WTC11 (cell line): ENCODE results near the gene DMD.

ENCODE experiments used
- CREM ChIP-seq: sonication (generic); formaldehyde crosslinking; IDR thresholded peaks from 2 replicates; pipeline ENCODE4 v1.8.1; 2022; ENCODE audit warnings: mild to moderate bottlenecking, missing genetic modification reagents, moderate library complexity
- KAT7 ChIP-seq: sonication (generic); formaldehyde crosslinking; IDR thresholded peaks from 2 replicates; pipeline ENCODE4 v1.8.1; 2023; ENCODE audit warnings: missing genetic modification reagents, mild to moderate bottlenecking, borderline replicate concordance
- NFYB ChIP-seq: sonication (generic); formaldehyde crosslinking; conservative IDR thresholded peaks from 2 replicates; pipeline ENCODE4 v1.8.0; 2022; ENCODE audit warnings: low read depth, missing genetic modification reagents
- TF ChIP-seq, protein P1 (sequence below): sonication (generic); formaldehyde crosslinking; IDR thresholded peaks from 2 replicates; pipeline ENCODE4 v1.8.1; 2022; ENCODE audit warnings: missing genetic modification reagents, borderline replicate concordance
- TF ChIP-seq, protein P2 (sequence below): fragments of 200-600 bp; IDR thresholded peaks from 2 replicates; pipeline ENCODE4 v1.8.0; 2022; ENCODE audit warnings: antibody characterized with exemption
- TF ChIP-seq, protein P3 (sequence below): sonication (generic); formaldehyde crosslinking; IDR thresholded peaks from 2 replicates; pipeline ENCODE4 v1.8.1; 2022; ENCODE audit warnings: mild to moderate bottlenecking, missing genetic modification reagents, moderate library complexity, borderline replicate concordance

DNA sequence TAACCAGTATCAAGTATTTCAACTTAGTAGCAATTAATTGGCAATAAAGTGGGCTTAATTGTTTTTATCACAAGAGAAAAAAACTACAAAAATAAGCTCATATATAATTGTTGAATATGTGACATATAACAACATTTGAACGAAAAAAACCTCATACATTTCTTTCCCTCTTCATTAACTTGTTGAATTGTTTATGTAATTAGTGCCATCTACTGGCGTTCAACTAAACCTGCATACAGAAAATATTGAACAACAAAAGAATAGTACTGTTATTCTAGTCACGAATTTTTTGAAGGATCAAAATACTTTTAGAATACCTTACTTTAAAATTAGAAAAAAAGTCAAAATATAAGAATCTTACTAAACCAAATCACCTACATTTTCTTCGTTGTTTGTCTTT is 1553.0 kb downstream of the DMD start:
- TF ChIP-seq, protein P1, sequence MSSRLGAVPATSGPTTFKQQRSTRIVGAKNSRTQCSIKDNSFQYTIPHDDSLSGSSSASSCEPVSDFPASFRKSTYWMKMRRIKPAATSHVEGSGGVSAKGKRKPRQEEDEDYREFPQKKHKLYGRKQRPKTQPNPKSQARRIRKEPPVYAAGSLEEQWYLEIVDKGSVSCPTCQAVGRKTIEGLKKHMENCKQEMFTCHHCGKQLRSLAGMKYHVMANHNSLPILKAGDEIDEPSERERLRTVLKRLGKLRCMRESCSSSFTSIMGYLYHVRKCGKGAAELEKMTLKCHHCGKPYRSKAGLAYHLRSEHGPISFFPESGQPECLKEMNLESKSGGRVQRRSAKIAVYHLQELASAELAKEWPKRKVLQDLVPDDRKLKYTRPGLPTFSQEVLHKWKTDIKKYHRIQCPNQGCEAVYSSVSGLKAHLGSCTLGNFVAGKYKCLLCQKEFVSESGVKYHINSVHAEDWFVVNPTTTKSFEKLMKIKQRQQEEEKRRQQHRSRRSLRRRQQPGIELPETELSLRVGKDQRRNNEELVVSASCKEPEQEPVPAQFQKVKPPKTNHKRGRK (CRISPR knock-in tag): no peak
- TF ChIP-seq, protein P2, sequence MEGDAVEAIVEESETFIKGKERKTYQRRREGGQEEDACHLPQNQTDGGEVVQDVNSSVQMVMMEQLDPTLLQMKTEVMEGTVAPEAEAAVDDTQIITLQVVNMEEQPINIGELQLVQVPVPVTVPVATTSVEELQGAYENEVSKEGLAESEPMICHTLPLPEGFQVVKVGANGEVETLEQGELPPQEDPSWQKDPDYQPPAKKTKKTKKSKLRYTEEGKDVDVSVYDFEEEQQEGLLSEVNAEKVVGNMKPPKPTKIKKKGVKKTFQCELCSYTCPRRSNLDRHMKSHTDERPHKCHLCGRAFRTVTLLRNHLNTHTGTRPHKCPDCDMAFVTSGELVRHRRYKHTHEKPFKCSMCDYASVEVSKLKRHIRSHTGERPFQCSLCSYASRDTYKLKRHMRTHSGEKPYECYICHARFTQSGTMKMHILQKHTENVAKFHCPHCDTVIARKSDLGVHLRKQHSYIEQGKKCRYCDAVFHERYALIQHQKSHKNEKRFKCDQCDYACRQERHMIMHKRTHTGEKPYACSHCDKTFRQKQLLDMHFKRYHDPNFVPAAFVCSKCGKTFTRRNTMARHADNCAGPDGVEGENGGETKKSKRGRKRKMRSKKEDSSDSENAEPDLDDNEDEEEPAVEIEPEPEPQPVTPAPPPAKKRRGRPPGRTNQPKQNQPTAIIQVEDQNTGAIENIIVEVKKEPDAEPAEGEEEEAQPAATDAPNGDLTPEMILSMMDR: no peak
- TF ChIP-seq KAT7 (CRISPR knock-in tag) (no peak), NFYB (CRISPR knock-in tag) (no peak), CREM (CRISPR knock-in tag) (no peak)
- TF ChIP-seq, protein P3, sequence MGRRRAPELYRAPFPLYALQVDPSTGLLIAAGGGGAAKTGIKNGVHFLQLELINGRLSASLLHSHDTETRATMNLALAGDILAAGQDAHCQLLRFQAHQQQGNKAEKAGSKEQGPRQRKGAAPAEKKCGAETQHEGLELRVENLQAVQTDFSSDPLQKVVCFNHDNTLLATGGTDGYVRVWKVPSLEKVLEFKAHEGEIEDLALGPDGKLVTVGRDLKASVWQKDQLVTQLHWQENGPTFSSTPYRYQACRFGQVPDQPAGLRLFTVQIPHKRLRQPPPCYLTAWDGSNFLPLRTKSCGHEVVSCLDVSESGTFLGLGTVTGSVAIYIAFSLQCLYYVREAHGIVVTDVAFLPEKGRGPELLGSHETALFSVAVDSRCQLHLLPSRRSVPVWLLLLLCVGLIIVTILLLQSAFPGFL (CRISPR knock-in tag): no peak
